HT-29 (cell line): ENCODE data around the gene EN2. TPM values are rescaled to one million over a fixed set of nuclear protein-coding genes. Genes with fewer than 3 reads are reported as not detected.

Experiments
- DNase-seq: peaks from one replicate; pipeline ENCODE4 v3.0.0-alpha.2; 2015; ENCODE audit warnings: low spot score
- total RNA-seq: library from RNA; depleted of rRNA; stranded (reverse); fragments of >200 nt; shearing (Covaris generic); gene quantifications from 2 replicates; pipeline ENCODE4 v1.2.3, GENCODE V29; 2014

The EN2 gene
- total RNA-seq, 1 experiment from 2014 or later = not detected

DNA sequence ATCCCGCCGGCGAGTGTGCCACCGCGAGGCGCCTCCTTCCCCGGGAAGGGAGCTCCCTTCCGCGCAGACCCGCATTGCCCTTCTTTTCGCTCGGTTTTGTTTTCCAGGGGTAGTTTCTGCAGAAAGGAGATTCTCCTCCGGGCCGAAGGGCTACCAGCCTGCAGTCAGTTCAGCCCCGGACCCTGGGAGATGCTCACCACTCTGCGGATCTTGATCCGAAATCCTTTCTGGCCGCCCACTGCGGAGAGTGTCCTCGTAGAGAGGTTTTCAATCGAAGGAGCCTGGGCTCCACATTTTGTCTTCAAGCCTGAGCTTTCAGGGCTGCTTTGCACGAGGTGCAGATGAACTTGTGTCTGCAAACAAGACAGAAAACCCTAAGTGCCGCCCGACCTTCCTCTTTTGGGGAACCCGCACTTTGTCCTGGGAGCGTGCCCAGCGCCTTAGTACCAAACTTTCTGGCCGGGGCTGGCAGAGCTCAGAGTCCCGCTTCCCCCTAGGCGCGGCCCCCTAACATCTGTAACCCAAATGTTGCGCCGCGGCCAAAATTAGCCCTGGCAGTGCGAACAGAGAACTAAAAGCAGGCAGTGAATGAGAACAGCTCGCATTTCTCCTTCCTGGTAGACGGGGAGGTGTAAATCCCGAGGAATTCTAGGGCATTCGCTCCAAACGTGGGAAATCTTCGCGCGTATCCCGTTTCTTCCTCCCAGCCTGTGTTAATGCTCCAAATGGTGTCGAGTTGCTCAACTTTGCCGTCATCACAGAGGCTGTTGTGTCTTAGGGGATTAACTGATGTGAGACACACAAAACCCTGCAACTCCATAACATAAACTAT, 6.7 kb upstream of the EN2 start:
- no peak for DNase-seq

DNA sequence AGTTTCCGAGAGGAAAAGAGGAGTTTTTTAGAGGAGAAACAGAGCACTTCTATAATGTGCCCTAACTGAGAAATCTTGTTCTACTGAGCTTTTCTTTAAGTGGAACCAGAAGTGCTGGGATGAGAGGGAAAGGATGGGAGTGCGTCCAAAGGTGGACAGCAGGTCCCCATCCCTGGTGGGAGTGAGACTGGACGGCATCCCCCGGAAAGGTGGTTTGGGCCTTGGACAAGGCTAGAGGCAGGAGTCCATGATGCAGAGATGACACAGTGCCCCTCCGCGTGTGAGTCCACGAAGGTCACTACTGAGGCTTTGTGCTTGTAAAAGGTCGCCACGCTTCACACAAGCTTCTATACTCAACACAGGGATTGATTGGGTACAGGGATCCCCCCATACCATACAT, 6.1 kb upstream of the EN2 start:
- no peak for DNase-seq

DNA sequence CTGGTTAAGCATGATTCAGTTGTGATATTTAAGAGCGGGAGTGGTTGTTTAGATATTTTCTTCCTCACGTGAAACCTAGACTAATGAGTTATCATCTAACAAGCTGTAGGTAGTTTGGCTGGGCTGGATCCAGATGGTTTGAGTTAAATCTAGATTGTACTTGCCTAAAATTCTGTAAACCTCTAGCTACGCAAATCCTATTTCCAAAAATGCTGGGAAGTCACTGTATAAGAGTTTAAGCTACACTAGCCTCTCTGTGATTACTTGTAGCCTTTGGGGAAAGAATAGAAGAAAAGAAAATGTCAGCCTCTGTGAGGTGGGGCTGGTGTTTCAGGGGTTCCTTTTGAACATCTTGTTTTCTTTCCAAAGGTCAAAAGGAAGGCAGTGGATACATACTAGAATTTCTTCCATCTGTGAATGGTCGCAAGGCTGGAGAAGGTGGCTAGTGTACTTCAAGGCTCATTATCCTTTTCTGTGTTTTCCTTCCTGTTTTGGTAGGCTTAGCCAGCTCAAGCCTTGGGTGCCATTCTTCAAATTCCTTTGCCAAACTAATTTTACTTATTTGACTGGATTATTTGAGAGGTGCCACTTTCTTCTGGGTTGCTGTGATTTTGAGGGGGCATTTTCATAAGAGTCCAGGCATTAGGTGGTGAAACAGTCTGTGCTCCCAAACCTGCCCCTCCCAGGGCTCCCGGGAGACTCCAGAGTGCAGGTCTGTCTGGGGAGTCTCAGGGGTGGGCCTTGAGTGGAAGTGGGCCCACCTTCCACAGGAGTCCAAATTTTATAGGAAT, 5.2 kb upstream of the EN2 start:
- DNase-seq = no peak

DNA sequence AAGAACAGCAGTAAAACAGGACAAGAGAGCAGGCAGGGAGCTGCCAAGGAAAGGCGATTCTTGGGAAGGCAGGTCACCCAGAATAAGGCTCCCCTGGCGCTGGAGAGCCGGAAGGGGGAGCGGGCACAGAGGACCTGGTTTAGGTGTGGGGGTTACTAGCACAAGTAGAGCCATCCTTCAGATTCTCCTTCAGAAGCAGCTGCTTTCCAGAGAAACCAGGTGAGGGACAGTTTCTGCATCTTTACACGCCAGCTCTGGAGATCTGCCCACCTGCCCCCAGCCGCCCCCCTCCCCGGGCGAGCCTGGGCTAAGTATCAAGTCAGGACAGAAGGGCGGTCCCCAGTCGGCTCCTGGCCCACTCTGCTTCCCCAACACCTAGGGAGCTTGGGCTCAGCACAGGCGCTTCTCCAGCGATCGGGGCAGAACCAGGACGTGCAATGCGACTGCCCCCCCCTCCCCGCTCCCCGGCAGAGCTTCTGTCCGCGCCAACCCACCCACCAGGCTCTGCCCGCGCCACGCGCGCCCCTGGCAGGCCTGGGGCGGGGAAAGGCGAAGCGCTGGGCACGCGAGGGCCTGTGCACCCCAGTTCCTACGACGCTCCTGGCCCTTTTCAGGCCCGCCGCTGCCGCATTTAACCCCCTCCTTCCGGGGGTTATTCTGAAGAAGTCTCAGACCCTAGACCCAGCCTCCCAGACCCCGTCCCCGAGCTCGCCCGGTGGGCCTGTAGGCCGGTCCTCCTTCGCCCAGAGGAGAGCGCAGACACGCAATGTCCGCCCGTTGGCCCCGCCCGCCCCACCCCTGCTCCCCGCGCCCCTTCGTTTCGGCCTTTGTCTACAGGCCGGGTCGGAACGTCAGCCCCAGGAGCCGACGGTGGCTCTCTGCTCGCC, 4.4 kb upstream of the EN2 start:
- no peak for DNase-seq

DNA sequence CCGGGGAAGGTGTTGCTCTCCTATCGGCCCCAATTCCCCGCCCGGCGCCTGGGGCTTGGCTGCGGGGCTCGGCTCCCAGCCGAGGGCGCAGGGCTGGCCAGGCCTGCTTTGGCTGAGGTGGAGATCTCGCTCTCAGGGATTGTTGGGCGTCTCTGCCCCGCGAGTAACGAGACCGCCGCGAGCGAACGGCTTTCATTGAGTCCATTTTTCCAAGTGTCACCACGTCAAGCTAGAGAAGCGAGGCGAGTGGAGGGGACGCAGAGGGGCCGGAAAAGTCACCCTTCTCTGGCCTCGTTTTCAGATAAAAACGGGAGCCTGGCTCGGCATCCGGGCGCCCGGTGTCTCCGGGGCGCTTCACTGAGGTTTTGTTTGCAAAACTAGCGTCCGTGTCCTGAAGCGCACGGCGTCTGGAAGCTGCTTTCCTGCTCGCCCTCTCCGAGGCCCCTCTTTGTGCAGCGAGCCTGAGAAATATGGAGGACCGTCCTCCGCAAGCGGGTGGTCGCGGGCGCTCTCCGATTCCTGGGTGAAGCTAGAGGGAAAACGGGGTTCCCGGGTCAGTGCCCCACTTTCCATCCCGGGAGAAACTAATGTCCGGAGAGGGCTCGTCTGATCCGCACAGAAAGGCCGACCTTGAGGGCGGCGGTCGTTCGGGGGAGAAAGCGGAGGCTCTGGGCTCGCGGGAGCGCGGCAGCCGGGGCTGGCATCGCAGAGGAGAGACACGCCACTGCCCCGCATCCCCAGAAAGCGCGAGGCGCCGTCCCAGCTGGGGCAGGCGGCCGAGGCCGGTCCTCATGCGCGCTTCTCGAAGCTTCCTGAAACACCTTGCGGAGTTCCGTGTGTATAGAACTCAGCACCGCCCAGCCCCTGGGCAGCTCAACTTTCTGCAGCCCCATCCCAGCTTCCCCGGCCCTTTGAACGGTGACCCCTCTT, 3.5 kb upstream of the EN2 start:
- DNase-seq = no peak

DNA sequence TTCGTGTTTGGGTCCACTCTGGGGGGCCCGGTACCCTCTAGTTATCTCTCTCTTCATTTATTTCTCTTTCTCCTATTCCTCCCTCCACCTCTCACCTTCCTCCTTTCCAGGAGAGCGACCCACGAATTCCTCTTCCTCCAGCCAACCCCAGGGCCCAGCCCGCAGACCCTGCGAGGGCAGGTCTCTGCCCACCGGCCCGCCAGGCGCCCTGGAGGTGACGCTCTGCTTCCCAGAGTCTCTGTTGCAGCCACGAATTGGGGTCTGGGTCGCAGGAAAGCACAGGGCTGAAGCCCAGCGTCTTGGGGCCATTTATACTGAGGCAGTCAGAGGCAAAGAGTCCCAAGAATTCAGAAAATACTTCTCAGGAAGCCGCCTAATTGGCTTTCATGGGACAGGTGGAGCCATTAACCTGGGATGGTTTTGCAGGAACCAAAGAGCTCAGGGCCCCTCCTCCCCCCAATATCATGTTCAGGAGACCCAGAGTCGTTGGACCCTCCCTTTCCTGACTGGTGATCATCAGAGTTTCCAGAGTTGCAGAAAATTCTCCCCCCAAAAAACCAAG, 2.7 kb upstream of the EN2 start:
- DNase-seq = no peak

DNA sequence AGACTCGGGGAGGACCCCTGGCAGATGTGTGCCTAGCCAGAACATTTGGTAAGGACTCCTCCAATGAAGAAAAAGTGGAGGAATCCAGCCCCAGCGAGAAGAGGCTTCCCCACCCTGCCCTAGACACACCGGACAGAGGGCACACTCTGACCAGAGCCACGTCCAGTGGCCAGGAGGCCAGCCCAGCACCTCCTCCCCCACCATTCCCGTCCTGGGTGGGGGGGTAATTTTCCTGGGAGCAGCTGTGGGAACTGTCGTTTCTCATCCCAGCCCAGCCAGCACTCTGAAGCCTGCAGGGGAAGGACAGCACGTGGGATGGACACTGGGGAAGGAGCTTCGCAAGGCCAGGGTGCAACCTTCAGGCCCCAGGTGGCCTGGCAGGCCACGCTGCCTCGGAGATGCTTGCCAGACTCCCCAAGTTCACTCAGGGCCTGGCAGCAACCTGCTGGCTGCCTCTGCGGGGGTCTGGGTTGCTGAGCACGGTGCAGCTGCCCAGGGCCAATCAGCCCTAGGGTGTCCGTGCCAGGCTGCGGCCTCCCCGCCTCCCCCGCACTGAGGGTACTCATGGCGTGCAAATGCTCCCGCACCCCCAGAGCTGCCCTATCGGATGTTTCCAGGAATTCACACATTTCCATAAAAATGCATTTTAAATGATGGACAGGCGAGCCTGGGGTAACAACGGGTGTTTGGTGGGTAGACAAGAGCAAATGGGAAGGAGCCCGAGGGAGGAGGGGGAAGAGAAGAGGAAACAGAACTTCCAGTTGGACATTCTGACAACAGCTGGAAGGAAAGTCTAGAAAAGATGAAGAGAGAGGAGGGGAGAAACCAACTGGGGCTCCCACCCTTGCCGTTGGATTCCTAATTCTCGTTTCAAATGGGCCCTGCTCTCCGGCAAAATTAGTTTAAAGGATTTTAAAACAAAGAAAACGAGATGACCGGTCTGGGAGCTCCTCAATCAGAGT, 1.9 kb upstream of the EN2 start:
- DNase-seq = no peak

DNA sequence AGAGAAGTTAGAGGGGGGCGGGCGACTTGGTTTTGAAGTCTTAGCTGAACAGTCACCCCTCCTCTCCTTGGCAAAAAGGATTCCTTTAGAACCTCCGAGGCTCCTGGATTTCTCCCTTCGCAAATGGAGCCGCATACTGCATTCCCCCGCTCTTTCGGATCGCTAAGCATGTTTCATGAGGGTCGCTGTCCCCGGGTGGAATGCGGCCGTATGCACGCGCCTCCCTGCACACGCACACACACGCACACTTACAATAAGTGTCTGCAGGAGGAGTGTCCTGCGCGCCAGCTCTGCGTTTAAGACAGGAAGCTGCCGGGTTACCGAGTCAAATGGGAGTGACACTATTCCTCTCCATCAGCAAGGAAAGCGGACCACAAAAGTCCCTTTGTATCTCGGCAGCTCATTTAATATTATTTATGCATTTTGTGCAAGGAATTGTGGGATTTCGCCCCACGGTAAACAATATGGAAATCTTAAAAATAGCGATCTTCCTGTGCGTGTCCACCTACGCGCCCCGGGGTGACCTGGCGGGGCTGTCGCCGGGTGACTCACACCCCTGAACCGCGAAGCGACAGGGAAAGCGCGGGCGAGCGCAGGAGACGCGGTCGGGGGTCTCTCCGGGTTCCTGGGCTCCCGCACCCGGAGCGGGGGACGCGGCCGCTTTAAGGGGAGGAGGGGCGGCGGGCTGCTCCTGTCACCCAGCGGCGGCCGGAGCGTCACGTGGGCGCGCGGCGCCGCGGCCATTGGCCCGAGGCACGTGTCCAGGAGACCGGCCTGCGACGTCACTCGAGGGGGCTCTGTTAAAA, 988 bp upstream of the EN2 start:
- no peak for DNase-seq

DNA sequence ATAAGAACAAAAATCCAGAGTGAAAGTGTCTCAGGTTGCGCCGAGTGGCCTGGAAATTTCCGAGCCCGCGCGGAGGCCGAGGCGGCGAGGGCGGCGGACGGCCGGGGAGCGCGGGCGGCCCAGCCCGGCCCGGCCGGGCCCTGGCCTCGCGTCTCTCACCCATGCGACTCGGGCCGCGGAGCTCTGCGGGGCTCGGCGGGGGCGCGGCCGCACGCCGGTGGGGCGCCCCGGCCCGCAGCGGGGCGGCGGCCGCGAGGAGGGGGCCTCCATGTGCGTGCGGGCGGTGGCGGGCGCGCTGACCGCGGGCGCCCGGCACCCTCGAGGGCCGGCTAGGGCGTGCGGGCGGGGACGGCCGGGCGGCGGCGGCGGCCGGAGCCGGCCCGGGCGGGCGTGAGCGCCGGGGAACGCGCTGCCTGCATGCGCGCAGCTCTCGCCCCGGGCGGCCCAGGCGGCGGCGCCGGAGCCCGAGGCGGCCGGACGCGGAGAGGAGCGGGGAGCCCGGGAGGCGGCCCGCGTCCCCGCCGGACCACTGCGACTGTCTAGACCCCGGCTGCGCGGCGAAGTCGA, 302 bp upstream of the EN2 start:
- no peak for DNase-seq

DNA sequence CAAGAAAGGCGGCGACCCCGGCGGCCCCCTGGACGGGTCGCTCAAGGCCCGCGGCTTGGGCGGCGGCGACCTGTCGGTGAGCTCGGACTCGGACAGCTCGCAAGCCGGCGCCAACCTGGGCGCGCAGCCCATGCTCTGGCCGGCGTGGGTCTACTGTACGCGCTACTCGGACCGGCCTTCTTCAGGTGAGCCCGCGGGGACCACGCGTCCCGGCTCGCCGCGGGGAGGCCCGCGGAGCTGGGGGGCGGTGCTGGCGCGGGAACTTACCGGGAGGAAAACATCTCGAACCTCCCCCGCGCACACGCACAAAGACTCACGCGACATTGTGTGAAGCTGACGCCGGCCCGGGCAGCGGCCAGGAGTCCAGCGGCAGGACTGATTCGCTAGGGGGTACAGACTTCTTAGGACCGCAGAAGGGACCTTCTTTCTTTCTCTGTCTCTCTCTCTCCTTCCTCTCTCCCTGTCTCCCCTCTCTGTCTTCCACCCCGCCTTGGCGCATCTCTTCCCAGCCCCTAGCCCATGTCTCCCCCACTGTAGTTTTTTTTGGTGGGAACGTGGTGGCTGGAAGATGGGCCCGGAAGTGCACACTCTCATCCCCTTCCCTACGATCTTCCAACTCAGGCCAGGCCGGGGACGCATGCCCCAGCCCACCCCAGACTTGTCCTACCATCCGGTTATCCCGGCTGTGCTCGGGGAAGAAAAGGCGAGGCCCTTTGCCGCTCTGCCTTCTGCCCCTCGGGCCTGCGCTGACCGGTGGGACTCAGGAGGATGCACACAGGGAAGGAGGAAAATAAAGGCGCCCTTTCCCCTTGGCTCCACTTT, 1.2 kb downstream of the EN2 start:
- DNase-seq = no peak

DNA sequence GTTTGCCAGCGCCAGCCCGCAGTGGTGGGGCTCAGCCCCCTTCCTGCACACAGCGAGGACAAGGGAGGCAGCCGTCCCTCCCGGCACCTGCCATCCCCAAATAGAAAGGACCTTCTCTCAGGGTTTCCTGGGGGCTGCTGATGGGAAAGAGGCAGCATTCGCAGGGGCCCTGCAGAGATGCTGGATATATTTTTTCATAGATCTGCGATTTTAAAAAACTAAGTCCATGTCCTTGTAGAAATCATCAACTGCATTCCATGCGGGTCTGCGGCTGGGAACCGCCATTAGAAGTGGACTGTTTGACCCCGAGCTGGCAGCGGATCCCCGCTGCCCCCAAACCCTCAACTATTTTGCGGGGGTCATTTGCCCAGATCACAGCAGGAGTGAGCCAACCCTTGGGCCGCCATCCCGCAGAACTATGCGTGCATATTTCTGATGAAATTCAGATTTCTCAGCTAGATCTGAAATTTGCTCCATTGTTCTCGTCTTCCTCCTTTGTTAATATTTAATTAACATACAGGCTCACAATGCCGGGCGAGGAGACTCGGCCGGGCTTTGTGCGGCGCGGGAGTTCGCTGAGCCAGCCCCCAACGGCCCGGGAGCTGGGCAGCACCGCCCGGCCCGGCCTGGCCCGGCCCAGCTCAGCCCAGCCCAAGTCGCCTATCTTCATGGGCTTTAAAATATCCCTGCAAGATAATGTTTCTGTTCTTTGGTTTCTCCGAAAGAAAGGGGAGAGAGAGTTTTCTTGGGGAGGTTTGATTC, 2.0 kb downstream of the EN2 start:
- DNase-seq = no peak

DNA sequence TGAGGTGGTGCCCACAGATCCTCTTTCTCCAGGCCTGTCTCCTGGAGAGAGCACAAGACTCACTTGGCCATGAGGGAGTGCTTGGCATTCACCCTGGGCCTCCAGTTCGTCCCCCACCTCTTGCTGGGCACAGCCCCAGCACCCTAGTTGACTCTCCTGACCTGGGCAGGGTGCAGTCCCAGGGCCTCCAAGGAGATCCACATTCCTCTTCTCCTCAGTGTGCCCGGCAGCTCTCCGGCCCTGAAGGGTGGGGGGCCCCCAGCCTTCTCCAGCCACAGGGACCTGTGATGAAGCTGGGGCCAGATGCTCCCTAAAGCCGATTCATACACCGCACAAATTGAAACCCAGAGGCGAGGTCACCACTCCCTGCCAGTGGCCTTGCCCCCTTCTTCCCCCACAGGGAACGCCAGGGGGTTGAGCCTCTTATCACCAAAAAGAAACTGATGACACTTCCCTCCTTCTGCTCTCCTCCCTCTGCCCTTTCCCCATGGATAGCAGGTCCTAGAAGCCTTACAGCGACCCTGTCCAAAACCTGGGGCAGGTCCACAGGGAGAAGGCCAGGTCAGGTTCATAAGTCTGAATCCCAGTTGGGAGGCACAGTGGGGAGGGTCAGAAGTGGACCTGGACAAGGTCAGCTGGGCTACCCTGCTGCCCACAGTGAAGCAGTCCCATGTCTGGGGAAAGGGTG, 3.1 kb downstream of the EN2 start:
- DNase-seq = no peak

DNA sequence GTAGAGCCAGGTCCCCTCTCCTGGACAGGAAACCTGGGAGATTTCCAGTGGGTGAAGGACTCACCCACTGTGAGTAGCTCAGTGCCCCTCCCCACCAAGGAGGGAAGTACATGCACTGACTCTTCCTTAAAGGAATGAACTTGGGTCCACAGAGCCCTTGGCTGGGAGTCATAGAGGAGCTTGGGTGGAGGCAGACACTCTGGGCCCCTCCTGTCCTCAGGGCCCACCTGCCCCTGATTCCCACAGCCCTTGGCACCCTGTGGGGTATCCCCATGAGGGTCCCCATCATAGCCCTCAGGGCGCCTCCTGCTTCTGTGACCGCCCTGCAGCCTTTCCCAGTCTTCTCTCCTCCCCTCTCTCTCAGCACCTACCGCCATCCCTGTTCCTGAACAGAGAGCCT, 3.7 kb downstream of the EN2 start:
- no peak for DNase-seq

DNA sequence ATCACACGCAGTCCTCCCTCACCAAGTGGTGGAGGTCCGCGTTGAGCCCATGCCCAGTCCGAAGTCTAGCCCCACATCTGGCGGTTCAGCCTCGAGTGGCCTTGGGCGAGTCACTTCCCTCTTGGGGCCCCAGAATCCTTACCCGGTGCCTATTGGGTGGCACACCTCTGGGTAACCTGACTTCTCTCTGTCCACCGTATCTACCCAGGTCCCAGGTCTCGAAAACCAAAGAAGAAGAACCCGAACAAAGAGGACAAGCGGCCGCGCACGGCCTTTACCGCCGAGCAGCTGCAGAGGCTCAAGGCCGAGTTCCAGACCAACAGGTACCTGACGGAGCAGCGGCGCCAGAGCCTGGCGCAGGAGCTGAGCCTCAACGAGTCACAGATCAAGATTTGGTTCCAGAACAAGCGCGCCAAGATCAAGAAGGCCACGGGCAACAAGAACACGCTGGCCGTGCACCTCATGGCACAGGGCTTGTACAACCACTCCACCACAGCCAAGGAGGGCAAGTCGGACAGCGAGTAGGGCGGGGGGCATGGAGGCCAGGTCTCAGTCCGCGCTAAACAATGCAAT, 4.3 kb downstream of the EN2 start:
- no peak for DNase-seq

DNA sequence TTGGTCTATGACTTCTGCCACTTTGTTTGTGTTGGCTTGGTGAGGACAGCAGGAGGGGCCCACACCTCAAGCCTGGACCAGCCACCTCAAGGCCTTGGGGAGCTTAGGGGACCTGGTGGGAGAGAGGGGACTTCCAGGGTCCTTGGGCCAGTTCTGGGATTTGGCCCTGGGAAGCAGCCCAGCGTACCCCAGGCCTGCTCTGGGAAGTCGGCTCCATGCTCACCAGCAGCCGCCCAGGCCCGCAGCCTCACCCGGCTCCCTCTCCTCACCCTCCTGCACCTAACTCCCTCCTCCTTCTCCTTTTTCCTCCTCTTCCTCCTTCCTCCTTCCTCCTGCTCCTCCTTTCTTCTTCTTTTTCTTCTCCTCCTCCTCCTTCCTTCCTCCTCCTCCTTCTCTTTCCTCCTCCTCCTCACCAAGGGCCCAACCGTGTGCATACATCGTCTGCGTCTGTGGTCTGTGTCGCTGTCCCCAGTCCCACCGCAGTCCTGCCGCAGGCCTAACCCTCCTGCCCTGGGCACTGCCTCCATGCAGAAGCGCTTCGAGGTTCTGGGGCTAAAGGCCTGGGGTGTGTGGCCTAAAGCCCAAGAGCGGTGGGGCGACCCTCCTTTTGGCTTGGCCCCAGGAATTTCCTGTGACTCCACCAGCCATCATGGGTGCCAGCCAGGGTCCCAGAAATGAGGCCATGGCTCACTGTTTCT, 5.3 kb downstream of the EN2 start:
- no peak for DNase-seq
